K562 (cell line): ENCODE measurements around the gene MEIG1. TPM values are rescaled to one million over a fixed set of nuclear protein-coding genes. Genes with fewer than 3 reads are reported as not detected.

Experiments
- ASH1L ChIP-seq: fragments of 450-650 bp; IDR thresholded peaks from 2 replicates; pipeline ENCODE4 v1.6.1; 2018; ENCODE audit warnings: borderline replicate concordance, mild to moderate bottlenecking, low read depth; ENCODE audit not compliant: partially characterized antibody
- ELF1 ChIP-seq: fragments of 200-800 bp; sonication (Bioruptor generic); IDR thresholded peaks from 2 replicates; pipeline ENCODE4 v1.6.1; 2016; ENCODE audit warnings: missing genetic modification characterization, missing compliant biosample characterization
- EZH2 ChIP-seq: IDR thresholded peaks from 2 replicates; pipeline ENCODE4 v1.6.1; 2012; ENCODE audit warnings: low read depth, mild to moderate bottlenecking, inconsistent platforms, low read length, borderline replicate concordance
- KAT7 ChIP-seq: sonication (generic); formaldehyde crosslinking; IDR thresholded peaks from 2 replicates; pipeline ENCODE4 v1.8.0; 2022; ENCODE audit warnings: missing genetic modification reagents, mild to moderate bottlenecking, borderline replicate concordance
- MTA2 ChIP-seq: fragments of 450-650 bp; IDR thresholded peaks from 2 replicates; pipeline ENCODE4 v1.6.1; 2016; ENCODE audit warnings: low read depth
- NFYB ChIP-seq: IDR thresholded peaks from 2 replicates; pipeline ENCODE4 v1.6.1; 2011; ENCODE audit warnings: mild to moderate bottlenecking, moderate library complexity; ENCODE audit not compliant: insufficient read length; ENCODE audit errors: extremely low read depth
- RBM22 ChIP-seq: fragments of 200-400 bp; formaldehyde crosslinking; IDR thresholded peaks from 2 replicates; pipeline ENCODE4 v1.6.1; 2018; ENCODE audit warnings: low read length, low read depth; ENCODE audit not compliant: poor library complexity, severe bottlenecking
- RHOXF2B ChIP-seq: fragments of 250-450 bp; sonication (Bioruptor Pico); conservative IDR thresholded peaks from 2 replicates; pipeline ENCODE4 v1.5.1; 2021
- RNF2 ChIP-seq: sonication (generic); IDR thresholded peaks from 2 replicates; pipeline ENCODE4 v1.6.1; 2016
- SMARCE1 ChIP-seq: fragments of 450-650 bp; IDR thresholded peaks from 2 replicates; pipeline ENCODE4 v1.7.1; 2016; ENCODE audit warnings: mild to moderate bottlenecking
- ZNF431 ChIP-seq: sonication (generic); formaldehyde crosslinking; IDR thresholded peaks from 2 replicates; pipeline ENCODE4 v1.8.0; 2022; ENCODE audit warnings: mild to moderate bottlenecking, missing genetic modification reagents
- ZNF583 ChIP-seq: fragments of 250-450 bp; sonication (Bioruptor Pico); IDR thresholded peaks from 2 replicates; pipeline ENCODE4 v1.4.0; 2020
- ZNF699 ChIP-seq: fragments of 250-450 bp; sonication (Bioruptor Pico); IDR thresholded peaks from 2 replicates; pipeline ENCODE4 v1.8.0; 2021; ENCODE audit warnings: mild to moderate bottlenecking, moderate library complexity; ENCODE audit not compliant: insufficient replicate concordance
- polyA plus RNA-seq, 8 experiments: library from polyadenylated mRNA; depleted of rRNA in 4 of 8; stranded (reverse) in 5 of 8; unstranded in 3 of 8; fragments of >200 nt; fragmentation: Nextera tagmentation in 2 of 8; fragmentation: Illumina TruSeq in 1 of 8; extraction: Ambion mirVana in 2 of 8; extraction: Trizol in 1 of 8; gene quantifications; 2 replicates each; pipeline versions ENCODE4 v1.2.1 to v1.2.3, GENCODE V29; 2011 to 2014; ENCODE audit warnings: inconsistent platforms in 1 of 8, missing spikeins in 1 of 8
- total RNA-seq, 7 experiments: library from RNA; depleted of rRNA in 6 of 7; stranded (reverse); fragments of >200 nt in 6 of 7; fragmentation: Illumina TruSeq in 2 of 7; extraction: Trizol in 2 of 7; gene quantifications; 2 replicates each; pipeline versions ENCODE4 v1.2.1 to v1.2.3, GENCODE V29; 2011 to 2021; ENCODE audit warnings: low replicate concordance in 1 of 7
- TF ChIP-seq, protein P1 (sequence below): fragments of 250-450 bp; sonication (Bioruptor Pico); IDR thresholded peaks from 2 replicates; pipeline ENCODE4 v1.4.0; 2020; ENCODE audit warnings: mild to moderate bottlenecking
- TF ChIP-seq, protein P2 (sequence below): IDR thresholded peaks from 3 replicates; pipeline ENCODE4 v1.6.1; 2011; ENCODE audit warnings: borderline replicate concordance, mild to moderate bottlenecking, moderate library complexity; ENCODE audit not compliant: insufficient read length; ENCODE audit errors: extremely low read depth
- TF ChIP-seq, protein P3 (sequence below): sonication (generic); formaldehyde crosslinking; IDR thresholded peaks from 2 replicates; pipeline ENCODE4 v1.8.1; 2023; ENCODE audit warnings: missing genetic modification reagents, mild to moderate bottlenecking, borderline replicate concordance
- TF ChIP-seq, protein P4 (sequence below): sonication (generic); formaldehyde crosslinking; IDR thresholded peaks from 2 replicates; pipeline ENCODE4 v1.8.0; 2022; ENCODE audit warnings: mild to moderate bottlenecking, missing genetic modification reagents

MEIG1 gene
- total and polyA plus RNA-seq, 9 of the 15 experiments (the other 6 are each of a cell fraction or from before 2014, with no cell fraction given): 0.19 to 1.7 (median 0.54) TPM; not detected in 3

DNA sequence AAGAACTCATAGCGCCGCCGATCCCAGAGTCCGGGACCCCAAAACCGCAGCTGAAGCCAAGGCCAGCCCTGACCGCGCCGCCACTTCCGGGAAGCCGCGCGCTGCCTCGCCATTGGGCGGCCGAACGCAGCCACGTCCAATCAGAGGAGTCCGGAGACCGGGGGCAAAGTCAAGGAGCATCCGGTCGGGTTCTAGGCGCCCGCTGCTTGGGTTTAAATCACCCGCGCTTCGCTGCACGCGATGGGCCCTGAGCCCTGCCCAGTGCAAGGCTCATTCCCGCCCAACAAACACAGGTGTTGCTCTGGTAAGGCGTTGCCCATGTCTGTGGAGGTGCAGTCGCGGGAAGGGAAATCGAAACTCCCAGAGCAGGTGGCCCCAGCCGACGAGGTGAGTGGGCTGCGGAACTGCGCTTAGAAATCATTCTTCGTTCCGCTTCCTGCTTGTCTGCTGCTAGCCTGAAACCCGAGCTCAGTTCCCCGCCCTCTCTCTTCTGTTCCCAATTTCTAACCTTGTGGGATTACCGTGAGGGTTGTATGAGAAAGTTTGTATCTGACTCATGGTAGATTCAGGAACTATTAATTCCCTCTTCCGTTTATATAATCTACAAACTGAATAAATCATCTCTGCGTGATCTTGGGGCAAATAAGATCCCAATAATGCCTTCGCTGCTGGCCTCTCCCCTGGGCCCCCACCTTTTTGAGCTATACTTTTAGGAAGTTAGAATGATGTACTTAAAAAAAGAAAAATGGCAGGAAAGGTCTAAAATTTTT, 5.0 kb upstream of the MEIG1 start, which contains the start of gene DCLRE1C (continued):
- TF ChIP-seq ZNF583 (CRISPR knock-in tag) (no peak), ASH1L (peak; percentile 80), KAT7 (CRISPR knock-in tag) (no peak; the same call in 1 of the 2 replicates), NFYB (peak; percentile 97), ZNF699 (CRISPR knock-in tag) (no peak), RHOXF2B (CRISPR knock-in tag) (no peak), ELF1 (tag) (peak; percentile 99), EZH2 (no peak), RNF2 (peak; percentile 87), RBM22 (peak; percentile 54), SMARCE1 (peak; percentile 47; the same call in 1 of the 2 replicates), ZNF431 (CRISPR knock-in tag) (peak; percentile 71; the same call in 1 of the 2 replicates), MTA2 (no peak)
- TF ChIP-seq, protein P1, sequence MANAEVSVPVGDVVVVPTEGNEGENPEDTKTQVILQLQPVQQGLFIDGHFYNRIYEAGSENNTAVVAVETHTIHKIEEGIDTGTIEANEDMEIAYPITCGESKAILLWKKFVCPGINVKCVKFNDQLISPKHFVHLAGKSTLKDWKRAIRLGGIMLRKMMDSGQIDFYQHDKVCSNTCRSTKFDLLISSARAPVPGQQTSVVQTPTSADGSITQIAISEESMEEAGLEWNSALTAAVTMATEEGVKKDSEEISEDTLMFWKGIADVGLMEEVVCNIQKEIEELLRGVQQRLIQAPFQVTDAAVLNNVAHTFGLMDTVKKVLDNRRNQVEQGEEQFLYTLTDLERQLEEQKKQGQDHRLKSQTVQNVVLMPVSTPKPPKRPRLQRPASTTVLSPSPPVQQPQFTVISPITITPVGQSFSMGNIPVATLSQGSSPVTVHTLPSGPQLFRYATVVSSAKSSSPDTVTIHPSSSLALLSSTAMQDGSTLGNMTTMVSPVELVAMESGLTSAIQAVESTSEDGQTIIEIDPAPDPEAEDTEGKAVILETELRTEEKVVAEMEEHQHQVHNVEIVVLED (CRISPR knock-in tag): peak; percentile 31; the same call in 1 of the 2 replicates
- TF ChIP-seq, protein P2, sequence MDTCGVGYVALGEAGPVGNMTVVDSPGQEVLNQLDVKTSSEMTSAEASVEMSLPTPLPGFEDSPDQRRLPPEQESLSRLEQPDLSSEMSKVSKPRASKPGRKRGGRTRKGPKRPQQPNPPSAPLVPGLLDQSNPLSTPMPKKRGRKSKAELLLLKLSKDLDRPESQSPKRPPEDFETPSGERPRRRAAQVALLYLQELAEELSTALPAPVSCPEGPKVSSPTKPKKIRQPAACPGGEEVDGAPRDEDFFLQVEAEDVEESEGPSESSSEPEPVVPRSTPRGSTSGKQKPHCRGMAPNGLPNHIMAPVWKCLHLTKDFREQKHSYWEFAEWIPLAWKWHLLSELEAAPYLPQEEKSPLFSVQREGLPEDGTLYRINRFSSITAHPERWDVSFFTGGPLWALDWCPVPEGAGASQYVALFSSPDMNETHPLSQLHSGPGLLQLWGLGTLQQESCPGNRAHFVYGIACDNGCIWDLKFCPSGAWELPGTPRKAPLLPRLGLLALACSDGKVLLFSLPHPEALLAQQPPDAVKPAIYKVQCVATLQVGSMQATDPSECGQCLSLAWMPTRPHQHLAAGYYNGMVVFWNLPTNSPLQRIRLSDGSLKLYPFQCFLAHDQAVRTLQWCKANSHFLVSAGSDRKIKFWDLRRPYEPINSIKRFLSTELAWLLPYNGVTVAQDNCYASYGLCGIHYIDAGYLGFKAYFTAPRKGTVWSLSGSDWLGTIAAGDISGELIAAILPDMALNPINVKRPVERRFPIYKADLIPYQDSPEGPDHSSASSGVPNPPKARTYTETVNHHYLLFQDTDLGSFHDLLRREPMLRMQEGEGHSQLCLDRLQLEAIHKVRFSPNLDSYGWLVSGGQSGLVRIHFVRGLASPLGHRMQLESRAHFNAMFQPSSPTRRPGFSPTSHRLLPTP: no peak
- TF ChIP-seq, protein P3, sequence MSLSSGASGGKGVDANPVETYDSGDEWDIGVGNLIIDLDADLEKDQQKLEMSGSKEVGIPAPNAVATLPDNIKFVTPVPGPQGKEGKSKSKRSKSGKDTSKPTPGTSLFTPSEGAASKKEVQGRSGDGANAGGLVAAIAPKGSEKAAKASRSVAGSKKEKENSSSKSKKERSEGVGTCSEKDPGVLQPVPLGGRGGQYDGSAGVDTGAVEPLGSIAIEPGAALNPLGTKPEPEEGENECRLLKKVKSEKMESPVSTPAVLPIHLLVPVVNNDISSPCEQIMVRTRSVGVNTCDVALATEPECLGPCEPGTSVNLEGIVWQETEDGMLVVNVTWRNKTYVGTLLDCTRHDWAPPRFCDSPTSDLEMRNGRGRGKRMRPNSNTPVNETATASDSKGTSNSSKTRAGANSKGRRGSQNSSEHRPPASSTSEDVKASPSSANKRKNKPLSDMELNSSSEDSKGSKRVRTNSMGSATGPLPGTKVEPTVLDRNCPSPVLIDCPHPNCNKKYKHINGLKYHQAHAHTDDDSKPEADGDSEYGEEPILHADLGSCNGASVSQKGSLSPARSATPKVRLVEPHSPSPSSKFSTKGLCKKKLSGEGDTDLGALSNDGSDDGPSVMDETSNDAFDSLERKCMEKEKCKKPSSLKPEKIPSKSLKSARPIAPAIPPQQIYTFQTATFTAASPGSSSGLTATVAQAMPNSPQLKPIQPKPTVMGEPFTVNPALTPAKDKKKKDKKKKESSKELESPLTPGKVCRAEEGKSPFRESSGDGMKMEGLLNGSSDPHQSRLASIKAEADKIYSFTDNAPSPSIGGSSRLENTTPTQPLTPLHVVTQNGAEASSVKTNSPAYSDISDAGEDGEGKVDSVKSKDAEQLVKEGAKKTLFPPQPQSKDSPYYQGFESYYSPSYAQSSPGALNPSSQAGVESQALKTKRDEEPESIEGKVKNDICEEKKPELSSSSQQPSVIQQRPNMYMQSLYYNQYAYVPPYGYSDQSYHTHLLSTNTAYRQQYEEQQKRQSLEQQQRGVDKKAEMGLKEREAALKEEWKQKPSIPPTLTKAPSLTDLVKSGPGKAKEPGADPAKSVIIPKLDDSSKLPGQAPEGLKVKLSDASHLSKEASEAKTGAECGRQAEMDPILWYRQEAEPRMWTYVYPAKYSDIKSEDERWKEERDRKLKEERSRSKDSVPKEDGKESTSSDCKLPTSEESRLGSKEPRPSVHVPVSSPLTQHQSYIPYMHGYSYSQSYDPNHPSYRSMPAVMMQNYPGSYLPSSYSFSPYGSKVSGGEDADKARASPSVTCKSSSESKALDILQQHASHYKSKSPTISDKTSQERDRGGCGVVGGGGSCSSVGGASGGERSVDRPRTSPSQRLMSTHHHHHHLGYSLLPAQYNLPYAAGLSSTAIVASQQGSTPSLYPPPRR (CRISPR knock-in tag): no peak
- TF ChIP-seq, protein P4, sequence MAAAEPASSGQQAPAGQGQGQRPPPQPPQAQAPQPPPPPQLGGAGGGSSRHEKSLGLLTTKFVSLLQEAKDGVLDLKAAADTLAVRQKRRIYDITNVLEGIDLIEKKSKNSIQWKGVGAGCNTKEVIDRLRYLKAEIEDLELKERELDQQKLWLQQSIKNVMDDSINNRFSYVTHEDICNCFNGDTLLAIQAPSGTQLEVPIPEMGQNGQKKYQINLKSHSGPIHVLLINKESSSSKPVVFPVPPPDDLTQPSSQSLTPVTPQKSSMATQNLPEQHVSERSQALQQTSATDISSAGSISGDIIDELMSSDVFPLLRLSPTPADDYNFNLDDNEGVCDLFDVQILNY (CRISPR knock-in tag): peak; percentile 87
